GM12801 (cell line): Measurements from ENCODE around the gene KDM1B.

Experiments
- TF ChIP-seq, protein P1 (sequence below): IDR thresholded peaks from one replicate; pipeline ENCODE4 v1.5.1; 2011; ENCODE audit warnings: control low read depth; ENCODE audit not compliant: insufficient read length; ENCODE audit errors: extremely low read depth

The KDM1B gene

DNA sequence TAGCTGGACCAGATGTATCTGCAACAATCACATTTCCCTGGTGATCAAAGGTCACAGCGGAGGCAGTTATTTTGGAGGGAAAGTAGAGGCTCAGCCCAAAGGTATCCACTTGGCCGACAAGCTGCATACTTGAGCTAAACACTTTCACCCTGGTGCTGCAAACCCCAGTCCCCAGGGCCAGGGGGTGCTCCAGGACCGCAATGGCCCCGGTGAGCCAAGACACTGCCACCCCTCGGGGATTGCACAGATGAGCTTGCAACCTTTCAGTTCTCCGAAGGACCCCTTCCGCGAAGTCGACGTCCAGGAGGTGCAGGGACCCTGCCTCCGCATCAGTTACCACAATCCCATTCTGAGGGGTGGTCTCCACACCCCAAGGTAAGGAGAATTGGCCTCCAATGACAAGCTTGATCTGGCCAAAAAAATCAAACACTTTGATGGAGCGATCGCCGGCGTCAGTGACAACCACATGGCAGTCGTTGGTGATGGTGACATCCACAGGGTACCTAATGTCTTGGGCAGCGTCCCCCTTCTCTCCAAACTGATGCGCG is 33.6 kb upstream of the KDM1B start:
- TF ChIP-seq, protein P1, sequence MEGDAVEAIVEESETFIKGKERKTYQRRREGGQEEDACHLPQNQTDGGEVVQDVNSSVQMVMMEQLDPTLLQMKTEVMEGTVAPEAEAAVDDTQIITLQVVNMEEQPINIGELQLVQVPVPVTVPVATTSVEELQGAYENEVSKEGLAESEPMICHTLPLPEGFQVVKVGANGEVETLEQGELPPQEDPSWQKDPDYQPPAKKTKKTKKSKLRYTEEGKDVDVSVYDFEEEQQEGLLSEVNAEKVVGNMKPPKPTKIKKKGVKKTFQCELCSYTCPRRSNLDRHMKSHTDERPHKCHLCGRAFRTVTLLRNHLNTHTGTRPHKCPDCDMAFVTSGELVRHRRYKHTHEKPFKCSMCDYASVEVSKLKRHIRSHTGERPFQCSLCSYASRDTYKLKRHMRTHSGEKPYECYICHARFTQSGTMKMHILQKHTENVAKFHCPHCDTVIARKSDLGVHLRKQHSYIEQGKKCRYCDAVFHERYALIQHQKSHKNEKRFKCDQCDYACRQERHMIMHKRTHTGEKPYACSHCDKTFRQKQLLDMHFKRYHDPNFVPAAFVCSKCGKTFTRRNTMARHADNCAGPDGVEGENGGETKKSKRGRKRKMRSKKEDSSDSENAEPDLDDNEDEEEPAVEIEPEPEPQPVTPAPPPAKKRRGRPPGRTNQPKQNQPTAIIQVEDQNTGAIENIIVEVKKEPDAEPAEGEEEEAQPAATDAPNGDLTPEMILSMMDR, result no peak

DNA sequence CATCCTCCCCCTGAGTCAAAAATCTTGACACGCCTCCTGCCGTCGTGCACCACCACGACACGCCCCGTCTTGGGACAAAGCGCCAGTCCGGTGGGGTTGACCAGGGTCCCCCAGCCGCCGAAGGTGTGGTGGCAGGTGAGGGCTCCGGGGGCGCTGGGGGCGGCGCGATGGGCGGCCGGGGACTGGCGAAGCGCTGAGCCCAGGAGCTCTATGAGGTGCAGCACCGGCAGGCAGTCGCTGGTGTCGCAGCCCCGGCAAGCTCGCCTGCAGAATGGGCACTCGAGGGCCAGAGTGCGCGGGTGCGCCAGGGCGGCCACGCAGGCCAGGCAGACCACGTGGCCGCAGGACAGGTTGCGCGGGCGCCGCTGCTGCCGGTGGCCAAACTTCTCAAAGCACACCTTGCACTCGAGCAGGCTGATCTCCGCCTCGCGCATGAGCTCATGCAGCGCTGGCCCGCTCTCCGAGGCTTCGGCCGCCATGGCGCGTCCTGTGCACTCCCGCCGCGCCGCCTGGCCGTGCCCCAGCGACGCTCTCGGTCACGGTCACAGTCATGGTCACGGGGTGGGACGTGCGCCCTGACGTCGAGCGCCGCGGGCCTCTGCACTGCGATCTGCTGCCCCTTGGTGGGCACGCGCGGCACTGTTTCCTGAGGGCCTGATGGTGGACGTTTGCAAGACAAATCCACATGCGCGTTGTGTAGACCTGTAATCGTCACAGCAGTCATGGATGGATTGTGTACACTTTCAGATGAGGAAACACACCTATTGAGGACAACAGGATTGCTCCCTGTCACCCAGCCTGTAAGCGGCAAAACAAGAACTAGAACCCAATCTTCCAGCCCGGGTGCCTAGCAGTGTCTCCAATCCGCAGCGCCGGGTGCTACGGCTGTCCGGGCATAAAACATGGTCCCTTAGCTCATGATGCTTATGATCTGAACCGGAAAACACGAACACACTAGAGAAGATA is 32.8 kb upstream of the KDM1B start, which contains the start of gene NHLRC1:
TSS of gene NHLRC1 (minus strand) at position 550 of the 966 bp plus-strand sequence. CDS start at position 479, 71 bp downstream.
- TF ChIP-seq, protein P1, result no peak

DNA sequence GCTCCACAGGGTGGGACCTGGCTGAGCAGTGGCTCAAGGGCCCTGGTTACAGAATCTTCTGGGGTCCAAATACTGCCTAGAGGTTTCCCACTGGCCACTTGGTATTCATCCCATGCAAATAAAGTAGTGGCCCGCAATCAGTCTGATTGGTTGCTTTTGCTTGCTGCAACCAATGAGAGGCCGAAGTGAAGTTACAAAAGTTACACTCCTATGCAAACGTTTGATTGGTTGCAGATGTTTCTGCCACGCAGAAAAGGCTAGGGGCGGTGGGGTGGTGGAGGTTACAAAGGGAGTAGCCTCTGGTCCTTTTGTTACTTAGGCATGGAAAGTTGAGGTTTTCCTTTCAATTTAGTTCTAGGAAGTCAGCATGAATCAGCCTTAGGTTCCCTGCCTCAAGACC is 29.1 kb upstream of the KDM1B start:
- TF ChIP-seq, protein P1, result no peak

DNA sequence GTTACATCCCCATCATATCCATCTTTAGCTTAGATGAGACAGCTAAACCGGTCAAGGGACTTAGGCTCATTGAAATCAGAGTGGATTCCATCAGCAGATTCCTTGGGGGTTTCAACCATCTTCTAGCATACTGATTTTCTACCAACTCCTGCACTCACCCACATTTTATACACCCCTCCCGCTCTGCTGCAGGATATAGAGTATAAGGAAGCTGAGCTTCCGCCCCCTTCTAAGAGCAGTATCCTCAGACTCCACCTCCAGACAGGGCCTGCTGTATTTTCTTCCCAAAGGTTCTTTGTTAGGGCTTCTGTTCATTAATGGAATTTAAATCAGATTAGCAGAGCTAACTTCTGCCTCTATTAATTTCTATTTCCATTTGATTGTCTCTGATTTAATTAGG is 22.9 kb upstream of the KDM1B start:
- TF ChIP-seq, protein P1, result no peak

DNA sequence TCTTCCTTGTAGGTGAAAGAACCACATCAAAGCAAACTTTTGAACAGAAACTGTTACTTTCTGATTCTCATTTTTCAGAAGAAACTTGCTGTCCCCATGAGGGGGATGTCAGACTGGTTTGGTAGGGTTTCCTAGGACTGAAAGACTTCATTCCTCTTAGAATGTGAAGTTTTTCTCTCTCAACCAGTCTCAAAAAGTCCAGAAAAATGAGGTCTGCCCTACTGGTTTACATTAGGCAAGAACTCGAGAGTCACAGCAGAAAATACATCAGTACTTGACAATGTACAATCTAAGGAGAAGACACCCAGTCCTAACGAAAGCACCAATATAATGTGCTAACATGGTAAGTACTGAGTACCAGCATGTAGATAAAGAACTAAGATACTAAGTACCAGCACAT is 20.1 kb upstream of the KDM1B start:
- TF ChIP-seq, protein P1, result no peak

DNA sequence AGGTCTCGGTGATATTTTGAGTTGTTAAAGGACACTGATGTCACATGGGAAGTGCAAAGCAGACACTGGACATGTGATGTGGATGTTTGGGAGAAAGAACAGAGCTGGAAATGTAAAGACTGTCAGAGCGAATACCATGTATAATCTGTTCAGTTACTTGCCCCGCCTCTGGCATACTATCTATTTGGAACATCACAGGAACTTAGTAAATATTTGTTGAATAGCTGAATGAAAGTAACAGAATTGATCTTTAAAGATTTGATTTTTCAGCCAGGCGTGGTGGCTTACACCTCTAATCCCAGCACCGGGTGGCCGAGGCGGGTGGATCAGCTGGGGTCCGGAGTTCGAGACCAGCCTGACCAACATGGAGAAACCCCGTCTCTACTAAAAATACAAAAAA is 19.0 kb upstream of the KDM1B start:
- TF ChIP-seq, protein P1, result no peak

DNA sequence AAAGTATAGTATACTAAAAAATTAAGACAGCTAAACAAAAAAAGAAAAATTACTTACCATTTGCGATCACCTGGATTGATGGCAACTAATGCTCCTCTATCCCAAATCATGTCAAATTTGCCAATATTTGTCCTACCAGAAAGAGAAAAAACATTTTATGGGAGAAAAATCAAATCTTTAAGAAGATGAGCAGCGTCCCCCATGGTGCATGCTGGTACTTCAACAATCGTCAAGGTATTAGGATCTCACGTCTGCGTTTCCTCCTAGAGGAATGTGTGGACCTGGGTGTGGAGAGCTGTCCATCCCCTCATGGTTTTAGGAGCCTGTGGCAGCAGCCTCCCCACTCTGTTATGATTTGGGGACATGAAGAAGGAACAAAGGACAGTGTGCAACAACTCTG is 16.3 kb upstream of the KDM1B start:
- TF ChIP-seq, protein P1, result no peak
